GM19452 (cell line): ENCODE results near the gene SYTL2.
A peak's percentile ranks its signal among the peaks of the same experiment; 100 is the strongest.

ENCODE experiments used
- ATAC-seq: cut with Tn5 transposase; IDR thresholded peaks from one replicate; pipeline ENCODE4 v1.9.1; 2021; ENCODE audit not compliant: unreplicated experiment

SYTL2 gene

DNA sequence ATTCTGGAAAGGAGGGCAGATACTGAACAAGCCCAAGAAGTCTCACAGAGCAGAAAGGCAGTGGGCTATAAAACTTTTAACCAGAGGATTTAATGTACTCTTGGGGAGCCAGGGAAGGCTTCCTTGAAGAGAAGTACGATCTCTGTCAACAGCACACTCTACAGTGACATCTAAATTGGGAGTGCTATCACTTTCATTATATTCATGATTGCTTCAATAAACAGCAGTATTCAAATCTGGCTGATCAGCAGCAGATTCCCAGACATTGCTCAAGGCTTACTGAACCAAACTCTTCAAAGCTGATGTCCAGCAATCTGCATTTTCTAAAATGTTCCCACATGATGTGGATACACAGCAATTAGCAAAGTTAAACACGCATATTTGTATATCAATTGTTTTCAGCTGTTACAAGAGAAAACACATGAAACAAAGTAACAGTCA is 44.2 kb downstream of the SYTL2 start:
- ATAC-seq: no peak

DNA sequence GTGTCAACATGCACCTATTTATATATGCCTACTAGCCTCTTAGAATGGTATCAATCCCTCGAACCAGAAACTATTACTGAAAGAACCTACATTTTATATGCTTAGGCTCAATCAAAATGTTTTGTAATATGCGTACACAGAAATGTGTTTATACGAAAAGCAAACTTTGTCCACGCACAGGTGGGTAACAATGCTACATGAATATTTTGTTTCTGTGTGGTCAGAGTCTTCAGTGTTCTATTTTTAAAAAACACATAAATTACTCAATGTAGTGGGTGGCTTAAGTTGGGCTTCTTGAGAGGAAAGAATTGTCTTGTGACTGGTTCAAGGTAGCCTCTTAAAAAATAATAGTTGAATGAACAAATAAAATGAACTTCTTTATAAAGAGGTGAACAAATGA is 46.1 kb downstream of the SYTL2 start:
- ATAC-seq: no peak

DNA sequence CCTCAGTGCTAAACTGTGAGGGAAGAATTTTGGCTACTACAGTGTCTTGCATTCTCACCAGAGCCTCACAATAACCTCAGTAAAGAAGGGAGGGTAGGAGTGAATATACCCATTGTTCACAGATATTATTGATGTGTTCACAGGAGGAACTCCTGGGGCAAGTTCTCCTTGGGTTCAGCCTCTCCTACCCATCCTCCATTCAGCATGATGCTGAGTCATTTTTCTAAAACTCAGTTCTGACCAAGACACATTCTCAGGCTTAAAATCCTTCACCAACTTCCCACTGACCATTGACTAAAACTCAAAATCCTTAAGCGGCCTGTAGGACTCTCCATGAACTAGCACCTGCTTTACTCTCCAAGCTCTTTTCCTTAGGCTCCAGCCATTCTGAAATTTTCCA is 48.7 kb downstream of the SYTL2 start:
- no peak for ATAC-seq

DNA sequence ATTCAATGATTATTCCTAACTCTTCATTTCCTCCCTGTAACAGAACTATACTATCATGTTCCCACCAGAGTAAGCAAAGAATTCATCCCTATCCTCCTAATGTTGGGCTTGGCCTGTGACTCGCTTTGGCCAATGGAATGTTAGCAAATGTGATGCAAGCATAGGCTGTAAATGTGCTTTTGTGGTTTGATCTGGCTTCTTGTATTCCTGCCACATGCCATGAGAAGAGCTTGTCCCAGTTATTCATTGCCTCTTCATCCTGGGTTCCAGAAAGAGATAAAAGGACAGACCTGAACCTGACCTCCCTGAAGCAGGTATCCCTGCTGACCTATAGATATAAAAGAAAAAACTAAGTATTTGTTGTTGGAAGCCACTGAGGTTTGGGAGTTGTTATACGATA is 51.0 kb downstream of the SYTL2 start:
- no peak for ATAC-seq

DNA sequence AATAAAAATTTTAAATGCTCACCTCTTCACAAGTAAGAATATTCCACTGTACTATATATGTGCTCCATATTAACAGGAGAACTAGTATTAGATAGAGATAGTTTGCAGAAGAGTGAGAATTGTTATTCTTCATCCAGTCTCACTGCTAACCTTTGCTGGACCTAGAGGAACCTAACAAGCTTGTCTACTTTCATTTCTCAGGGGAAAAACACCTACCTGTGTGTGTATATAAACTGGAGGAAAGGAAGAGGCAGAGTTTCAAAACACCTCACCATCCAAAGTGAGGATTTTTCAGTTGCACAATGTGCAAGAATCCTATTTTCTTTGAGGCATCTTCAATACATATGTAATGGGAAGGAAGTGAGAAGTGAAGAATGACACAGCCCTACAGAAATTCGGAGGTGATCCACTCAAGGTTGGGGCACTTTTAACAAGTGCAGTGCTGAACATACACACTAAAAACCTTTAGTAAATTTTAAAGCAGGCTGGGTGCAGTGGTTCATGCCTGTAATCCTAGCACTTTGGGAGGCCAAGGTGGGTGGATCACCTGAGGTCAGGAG is 52.4 kb downstream of the SYTL2 start:
- peak; percentile 48 for ATAC-seq

DNA sequence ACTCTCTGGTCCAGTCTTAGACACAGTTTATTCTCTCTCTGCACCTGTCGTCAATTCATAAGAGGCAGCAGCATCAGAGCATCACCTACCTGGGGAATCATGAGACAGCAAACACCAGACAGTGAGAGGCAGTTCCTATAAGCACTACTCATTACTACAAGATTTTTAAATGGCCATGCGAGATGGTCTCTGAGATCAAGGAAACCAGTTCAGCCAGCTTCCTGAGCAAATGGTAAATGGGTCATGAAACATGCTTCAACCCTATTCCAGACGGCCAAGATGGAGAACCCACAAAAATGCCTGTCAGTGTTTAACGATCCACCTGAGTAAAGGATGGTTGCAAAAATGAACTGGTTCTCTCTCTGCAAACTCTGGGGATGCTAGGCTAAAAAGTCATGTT is 52.9 kb downstream of the SYTL2 start:
- ATAC-seq: no peak

DNA sequence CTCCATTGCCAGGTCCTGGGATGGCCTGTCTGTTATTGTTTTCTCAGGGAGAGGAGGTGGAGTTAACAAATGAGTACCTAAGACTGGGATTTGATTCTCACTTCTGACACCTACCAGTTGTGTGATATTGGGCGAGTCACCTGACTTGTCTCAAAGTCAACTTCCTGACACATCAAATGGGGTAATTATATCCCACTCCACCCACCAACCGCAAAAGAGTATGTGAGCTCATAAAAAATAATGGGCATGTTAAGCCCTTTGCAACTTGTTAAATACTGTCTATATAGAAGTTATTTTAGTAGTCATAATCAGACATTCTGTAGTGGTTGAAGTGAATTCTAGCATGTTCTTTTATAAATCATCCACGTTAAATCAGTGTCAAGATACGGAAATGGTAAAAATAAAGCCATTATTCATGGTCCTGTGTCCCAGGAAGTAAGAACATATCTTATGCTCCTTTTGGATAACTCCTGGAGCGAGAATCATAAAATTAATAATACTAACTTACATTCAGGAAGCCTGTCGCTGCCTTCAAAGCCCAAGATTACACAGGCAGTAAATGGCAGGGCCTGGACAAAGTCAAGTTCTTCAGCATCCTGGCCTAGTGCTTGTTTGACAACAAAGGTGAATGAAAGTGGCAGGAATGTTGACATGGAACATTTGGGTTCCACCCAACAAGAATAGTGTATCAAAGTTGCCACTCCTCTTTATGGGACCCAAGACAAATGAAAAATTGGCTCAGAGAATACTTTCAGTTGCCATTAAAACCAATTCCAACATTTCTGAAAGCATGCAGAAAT is 54.3 kb downstream of the SYTL2 start:
- no peak for ATAC-seq

DNA sequence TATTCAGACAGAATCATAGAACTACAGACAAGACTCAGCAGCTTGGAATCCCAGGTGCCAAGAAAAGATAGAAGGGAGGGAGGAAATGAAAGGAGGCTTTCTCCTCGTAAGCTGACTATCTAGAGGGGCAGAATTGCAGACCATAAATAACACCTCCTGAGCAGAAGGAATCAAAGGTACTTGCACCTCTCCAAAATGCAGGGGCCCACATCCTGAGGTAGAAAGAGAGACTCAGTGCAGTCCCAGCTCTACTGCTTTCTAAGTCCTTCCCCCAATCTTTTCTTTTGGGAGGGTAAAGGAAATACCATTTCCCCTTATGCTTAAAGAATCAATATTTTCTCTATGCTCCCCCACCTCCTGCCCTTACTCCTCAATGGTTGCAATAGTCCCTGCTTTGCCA is 55.2 kb downstream of the SYTL2 start:
- ATAC-seq: no peak

DNA sequence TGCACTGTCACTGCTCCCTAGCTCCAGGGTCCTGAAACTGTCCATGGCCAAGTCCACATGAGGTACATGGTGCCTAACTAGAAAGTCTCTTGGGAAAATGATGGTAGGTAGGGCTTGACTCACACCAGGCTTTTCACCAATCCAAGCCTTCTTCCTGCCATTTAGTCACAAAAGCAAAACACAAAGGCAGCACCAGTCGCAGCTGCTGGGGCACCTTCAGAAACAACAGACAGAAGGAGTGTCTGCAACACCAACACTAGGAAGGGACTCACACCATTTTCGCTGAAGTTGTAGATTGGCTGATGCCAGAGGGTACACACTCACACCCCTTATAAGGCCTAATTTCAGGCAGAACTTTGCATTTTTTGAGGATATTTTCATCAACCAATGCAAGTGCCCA is 55.7 kb downstream of the SYTL2 start:
- no peak for ATAC-seq

DNA sequence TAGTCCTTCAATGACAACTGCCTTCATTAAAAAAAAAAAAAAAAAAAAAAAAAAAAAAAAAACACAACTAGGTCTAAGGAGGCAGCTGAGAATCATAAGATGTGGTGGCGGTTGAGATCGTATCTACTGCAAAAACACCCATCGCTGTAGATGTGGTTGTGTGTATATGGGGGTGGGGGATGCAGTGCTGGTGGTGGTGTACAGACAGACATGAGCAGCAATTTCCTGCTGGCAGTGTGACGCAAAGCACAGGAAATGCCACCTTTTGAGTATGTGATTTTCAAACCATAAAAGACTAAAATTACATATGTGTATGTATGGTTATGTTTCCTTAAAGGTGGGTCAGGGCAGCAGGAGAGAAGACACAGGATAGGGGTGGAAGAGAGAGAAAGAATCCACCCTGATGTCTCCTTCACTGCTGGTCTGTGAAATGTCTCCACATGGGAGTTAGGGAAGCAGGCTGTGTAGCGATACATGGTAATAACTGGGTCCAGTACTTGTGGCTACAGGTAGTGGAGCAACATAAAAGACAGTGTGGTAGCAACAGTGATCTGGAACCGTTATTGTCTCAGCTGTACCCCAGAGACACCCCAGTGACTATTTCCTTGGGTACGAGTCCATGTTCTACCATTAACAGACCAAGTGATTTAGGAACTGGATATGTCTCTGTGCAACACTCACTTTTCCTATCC is 57.9 kb downstream of the SYTL2 start:
- no peak for ATAC-seq

DNA sequence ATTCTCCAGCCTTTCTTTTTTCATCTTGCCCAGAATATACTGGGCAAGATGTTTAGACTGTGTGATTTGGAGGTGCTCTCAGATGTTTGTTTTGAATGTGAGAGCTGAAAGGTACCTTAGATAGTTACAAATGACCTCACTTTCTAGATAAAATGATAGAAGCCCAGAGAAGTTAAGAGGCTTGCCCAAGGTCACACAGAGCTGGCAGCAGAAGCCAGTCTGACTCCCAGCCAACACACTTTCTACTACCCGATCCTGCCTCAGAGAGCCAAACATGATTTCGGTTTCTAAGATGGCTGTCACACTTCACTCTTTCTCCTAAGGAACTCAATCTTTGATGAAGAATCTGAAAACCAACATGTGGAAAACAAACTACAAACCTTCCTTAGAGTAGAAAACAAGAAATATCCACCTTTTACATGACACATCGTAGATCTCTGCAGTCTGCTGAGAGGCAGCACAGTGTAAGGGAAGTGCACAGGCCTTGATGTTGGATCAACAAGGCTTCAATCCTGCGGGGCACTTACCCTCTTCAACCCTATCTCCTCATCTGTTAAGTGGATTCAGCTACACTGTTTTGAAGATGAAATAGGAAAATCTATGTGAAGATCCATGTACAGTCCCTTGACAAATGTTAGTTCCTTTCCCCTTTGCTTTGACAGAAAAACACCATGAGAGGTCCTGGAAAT is 58.6 kb downstream of the SYTL2 start:
- ATAC-seq: no peak

DNA sequence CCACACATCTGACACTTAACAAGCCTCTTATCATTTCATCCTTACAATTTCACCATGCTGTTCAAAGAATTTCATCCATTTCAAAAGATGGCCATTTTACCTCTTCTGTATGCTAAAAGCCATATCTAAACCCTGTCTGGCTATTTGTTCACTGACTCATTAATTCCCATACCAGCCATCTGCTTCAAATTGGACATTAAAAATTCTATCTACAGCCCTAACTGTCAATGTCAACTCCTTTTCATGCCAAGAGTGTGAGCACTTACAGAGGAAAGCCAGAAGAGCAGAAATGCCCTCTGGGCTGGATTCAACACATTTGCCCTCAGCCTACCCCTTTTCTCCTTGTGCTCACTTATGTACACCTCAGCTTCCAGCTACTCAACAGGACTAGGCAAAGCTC is 59.2 kb downstream of the SYTL2 start:
- ATAC-seq: no peak

DNA sequence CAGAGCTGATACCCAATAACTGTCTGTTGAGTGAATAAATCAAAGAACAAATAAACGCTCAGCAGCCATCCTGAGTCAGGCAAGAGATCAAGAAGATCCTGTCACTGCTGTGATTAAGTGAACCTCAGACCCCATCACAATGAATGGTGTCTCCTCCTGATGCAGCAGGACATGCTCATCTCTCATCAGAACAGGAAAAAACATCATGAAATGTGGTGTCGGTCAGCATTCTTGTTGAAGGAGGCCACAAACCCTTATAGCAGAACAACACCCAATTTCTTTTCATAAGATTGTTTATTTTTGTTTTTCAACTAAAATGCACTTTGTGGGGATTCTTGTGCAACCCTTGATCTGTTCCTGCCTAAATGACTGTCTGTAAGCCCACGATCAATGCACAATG is 60.3 kb downstream of the SYTL2 start:
- no peak for ATAC-seq

DNA sequence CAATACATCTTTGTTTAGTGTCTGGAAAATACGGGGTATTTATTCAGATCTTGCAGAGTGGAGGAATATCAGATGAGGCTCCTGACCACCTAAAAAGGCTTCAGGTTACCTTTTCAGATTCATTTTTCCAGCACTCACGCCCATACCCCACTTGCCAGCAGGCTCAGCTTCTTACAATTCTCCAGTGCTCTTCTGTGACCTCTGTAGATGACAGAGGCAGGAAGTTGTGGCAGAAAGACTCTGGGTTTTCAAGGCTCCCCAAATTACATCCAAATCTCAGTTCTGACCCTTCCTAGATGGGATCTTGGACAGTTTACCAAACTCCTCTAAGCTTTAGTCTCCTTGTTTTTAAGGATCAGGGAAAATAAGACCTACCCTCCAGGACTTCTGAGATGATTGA is 61.1 kb downstream of the SYTL2 start:
- ATAC-seq: no peak

DNA sequence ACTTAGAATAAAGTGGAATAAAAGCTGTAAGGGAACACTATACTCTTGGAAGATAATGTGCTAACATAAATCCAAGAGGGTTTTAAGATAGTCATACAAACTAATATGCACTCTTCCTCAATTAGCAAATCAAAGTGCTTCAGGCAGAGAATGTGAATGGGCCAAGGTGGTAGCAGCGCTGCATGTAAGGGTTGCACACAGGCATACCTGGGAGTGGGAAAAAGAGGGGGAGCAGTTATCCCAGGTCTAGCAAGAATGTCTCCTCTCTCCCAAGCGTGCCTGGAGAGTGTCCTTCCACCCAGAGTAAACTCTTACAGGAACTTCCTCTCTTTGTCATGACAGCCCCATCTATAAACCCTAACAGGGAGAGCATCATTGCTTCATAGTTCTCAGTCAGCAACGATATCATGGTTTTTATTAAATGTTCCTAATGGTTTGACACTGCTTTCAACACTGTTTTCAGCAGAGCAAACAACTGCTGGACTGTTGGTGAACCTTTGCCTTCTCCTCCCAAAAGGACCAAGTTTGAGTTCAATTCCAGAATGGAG is 61.6 kb downstream of the SYTL2 start:
- ATAC-seq: no peak

DNA sequence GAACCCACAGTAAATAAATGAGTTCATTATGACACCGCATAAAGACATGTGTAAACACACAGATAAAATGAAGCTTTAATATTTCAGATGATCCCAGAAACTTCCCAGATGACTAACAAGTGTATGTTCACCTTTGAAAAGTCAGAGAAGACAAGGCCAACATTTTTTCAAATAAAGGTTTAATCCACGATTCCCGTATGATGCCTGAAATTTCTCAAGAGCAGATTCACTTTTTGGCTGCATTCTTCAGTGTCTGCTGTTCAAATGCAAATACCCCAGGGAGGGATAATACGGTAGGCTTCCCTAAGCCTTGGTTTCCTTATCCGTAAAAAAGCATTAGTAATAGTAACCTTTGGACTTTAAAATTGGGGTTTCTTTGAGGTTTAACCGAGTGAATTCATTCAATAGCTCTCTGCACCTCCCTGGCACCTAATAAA is 62.5 kb downstream of the SYTL2 start:
- no peak for ATAC-seq

DNA sequence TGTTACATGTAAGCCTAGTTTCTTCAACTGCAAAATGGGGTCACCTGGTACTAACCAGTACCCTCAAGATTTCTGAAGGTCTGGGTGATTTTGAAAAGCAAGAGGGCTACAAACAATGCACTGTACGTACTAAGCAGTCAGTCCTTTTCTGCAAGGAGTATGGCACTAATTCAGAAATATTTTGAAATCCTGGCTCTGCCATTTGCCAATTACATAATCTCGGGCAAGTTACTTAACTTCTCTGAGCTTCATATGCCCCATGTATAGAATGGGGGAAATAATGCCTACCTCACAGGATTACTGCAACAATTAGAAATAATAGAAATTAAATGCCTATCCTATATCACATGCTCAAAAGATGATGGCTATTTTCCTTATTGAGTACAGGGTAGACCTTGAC is 64.3 kb downstream of the SYTL2 start:
- no peak for ATAC-seq

DNA sequence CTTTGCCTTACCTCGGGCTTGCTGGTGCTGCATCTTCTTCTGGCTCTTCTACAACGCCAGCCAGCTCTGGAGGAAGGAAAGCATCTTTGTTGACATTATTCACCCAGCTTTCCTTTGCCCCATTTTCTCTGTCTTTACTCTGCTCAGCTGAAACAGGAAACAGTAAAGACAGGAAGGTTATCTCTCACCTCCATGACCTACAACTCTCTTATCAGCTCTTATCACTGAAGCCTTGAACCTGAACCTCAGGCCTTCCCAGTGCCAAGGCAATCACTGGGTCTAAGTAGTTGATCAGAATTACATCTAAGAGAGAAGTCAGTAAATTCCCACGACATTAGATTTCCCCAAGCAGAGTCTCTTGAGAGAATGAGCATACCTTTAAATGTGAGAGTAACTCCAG is 65.3 kb downstream of the SYTL2 start:
- no peak for ATAC-seq

DNA sequence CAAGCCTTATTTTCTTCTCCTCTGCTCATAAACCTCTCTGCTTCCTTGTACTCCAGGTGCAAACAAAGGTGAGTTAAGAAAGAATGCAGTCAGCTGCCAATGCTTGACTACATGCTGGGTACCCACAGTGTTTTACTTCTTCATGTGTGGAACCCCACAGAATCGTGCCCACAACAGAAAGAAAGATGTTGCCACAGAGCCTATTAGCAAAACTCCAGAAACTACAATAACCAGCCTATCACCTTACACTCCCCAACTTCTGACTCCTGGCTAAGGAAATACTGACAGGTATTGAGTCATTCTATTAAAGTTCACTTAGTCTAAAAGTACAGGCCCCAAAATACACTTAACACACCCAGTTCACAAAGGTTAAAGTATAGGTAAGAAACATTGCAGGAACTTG is 68.1 kb downstream of the SYTL2 start:
- ATAC-seq: no peak

DNA sequence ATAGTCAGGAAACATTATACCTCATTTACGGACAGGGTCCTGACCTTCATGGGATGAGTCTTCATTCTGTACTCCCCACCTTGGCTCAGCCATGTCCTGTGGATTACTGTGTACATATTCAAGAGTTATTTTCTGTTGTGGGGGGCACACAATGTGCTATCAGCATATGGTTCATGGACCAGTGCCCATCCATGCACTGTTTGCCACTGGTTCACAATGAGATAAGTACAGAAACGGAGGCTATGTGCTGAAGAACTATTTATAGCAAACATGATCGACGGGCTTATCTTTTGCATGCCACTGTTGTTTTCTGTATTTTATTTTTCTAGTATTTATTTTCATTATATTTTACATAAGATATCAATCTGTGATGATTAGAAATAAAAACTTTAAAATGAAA is 68.6 kb downstream of the SYTL2 start:
- ATAC-seq: no peak
